Stomach (tissue), 9 donors: ENCODE measurements around the gene PRKD1. TPM values are rescaled to one million over a fixed set of nuclear protein-coding genes. Genes with fewer than 3 reads are reported as not detected.

Experiments used
- DNase-seq, 2 donors: peaks; one replicate each; pipeline versions ENCODE4 v3.0.0 to v3.0.0-alpha.2; 2013 to 2019
- H3K27ac ChIP-seq, 5 donors: fragments of 200-600 bp in 4 of 5; sonication (generic) in 4 of 5; one replicate each; pipeline ENCODE4 v1.5.1; 2013 to 2019; ENCODE audit warnings: mild to moderate bottlenecking in 1 of 5, moderate library complexity in 1 of 5
- H3K27me3 ChIP-seq, 3 donors: fragments of 200-600 bp; sonication (generic); one replicate each; pipeline ENCODE4 v1.5.1; 2017 to 2019; ENCODE audit warnings: mixed run types in 1 of 3
- H3K36me3 ChIP-seq, 4 donors: fragments of 200-600 bp; sonication (generic); 1 replicate in 3 of 4; 2 replicates in 1 of 4; pipeline ENCODE4 v1.5.1; 2016 to 2019
- H3K4me1 ChIP-seq, 4 donors: fragments of 200-600 bp; sonication (generic); one replicate each; pipeline ENCODE4 v1.5.1; 2016 to 2019
- H3K4me3 ChIP-seq, 4 donors: fragments of 200-600 bp; sonication (generic) in 3 of 4; one replicate each; pipeline ENCODE4 v1.5.1; 2016 to 2019; ENCODE audit warnings: mild to moderate bottlenecking in 1 of 4
- H3K9me3 ChIP-seq, 4 donors: fragments of 200-600 bp; sonication (generic); one replicate each; pipeline ENCODE4 v1.5.1; 2016 to 2019
- CTCF ChIP-seq, 7 experiments: fragments of 450-650 bp in 4 of 7; fragments of 200-600 bp in 3 of 7; sonication (generic) in 3 of 7; IDR thresholded peaks; one replicate each; pipeline ENCODE4 v1.5.1; 2016 to 2019; ENCODE audit warnings: antibody characterized with exemption in 7 of 7, control low read depth in 2 of 7, mild to moderate bottlenecking in 1 of 7
- EP300 ChIP-seq: sonication (generic); formaldehyde crosslinking; IDR thresholded peaks from one replicate; pipeline ENCODE4 v1.6.1; 2017; ENCODE audit warnings: antibody characterized with exemption
- POLR2A ChIP-seq, 4 donors: fragments of 450-650 bp; IDR thresholded peaks; one replicate each; pipeline ENCODE4 v1.6.1; 2016; ENCODE audit warnings: antibody characterized with exemption in 4 of 4, control low read depth in 2 of 4, mild to moderate bottlenecking in 1 of 4, moderate library complexity in 1 of 4
- POLR2AphosphoS5 ChIP-seq, 3 donors: sonication (generic); formaldehyde crosslinking; IDR thresholded peaks; one replicate each; pipeline ENCODE4 v1.6.1; 2016; ENCODE audit warnings: antibody characterized with exemption in 3 of 3
- WGBS, 5 donors: extraction: QIAGEN DNeasy Blood & Tissue Kit in 3 of 5; methylation state at CpG; one replicate each; pipeline versions ENCODE4 v1.1.5 to v1.1.7; 2013 to 2018; 5-methylcytosine and 5-hydroxymethylcytosine counted together
- intact Hi-C: fragments of 100-400 bp; cut with DNase I; formaldehyde crosslinking; loops from one replicate; pipeline ENCODE4 v1.15.1; 2023; ENCODE audit warnings: low total_unique reads
- polyA plus RNA-seq, 3 donors: library from polyadenylated mRNA; stranded (reverse); fragments of 200-250 nt; gene quantifications; one replicate each; pipeline ENCODE4 v1.2.3, GENCODE V29; 2013
- total RNA-seq, 5 donors: library from RNA; depleted of rRNA; stranded (reverse); fragments of >200 nt; gene quantifications; one replicate each; pipeline versions ENCODE4 v1.1.0 to v1.2.3, GENCODE V29; 2014 to 2016
- donor health status: healthy with polysubstance abuse.
- donor health status: Bipolar disorder and iron deficiency.
- donor health status: healthy.

The PRKD1 gene
- total and polyA plus RNA-seq, 8 donors, result 1.6 to 26.6 (median 4.9) TPM

- intact Hi-C loops, result no loop called here
- peaks cover 0 to 10% (median 6%) of the 10 kb centered on the region in 4 donors for H3K4me1 ChIP-seq
- no peak overlapping the region for H3K27ac ChIP-seq
- H3K27me3 ChIP-seq, result no peaks in the 10 kb centered on the region
- H3K4me3 ChIP-seq, result no peak overlapping the region
- WGBS, 5 donors, result 67 to 80% (median 71%) methylated on average over 3 of the region's 3 CpGs
- DNase-seq, result no peak
- no peaks in the 10 kb centered on the region for H3K36me3 ChIP-seq
- TF ChIP-seq EP300 (no peak), POLR2A (IDR thresholded peaks at IDR 0.05) (no peak), CTCF (IDR thresholded peaks at IDR 0.05) (no peak), POLR2AphosphoS5 (IDR thresholded peaks at IDR 0.05) (no peak)
- peaks cover 0 to 11% (median 3%) of the 10 kb centered on the region in 4 donors for H3K9me3 ChIP-seq
Observed at GRCh38 chr14:29911810-29912209, 15.8 kb downstream of the PRKD1 start.

- DNase-seq, result no peak
- WGBS, 5 donors, result 92 to 98% (median 97%) methylated on average over 18 to 26 of the region's 26 CpGs
- no peaks in the 10 kb centered on the region for H3K27me3 ChIP-seq
- H3K9me3 ChIP-seq, result peaks cover 0 to 11% (median 3%) of the 10 kb centered on the region in 4 donors
- peaks cover 0 to 24% (median 13%) of the 10 kb centered on the region in 4 donors for H3K4me1 ChIP-seq
- intact Hi-C loops, result no loop called here
- H3K4me3 ChIP-seq, result no peak overlapping the region
- no peak overlapping the region for H3K27ac ChIP-seq
- no peaks in the 10 kb centered on the region for H3K36me3 ChIP-seq
- TF ChIP-seq CTCF (IDR thresholded peaks at IDR 0.05) (no peak), POLR2AphosphoS5 (IDR thresholded peaks at IDR 0.05) (no peak), EP300 (no peak), POLR2A (IDR thresholded peaks at IDR 0.05) (no peak)
Observed at GRCh38 chr14:29908652-29909577, 18.7 kb downstream of the PRKD1 start.

GRCh38 chr14:29906256-29906870 lies 21.3 kb downstream of the PRKD1 start:
- H3K4me1 ChIP-seq, result peaks cover 0 to 24% (median 13%) of the 10 kb centered on the region in 4 donors
- WGBS, 5 donors, result 64 to 81% (median 73%) methylated on average over 3 of the region's 3 CpGs
- DNase-seq, result peak; percentile 33 to 37
- H3K4me3 ChIP-seq, result no peak overlapping the region
- intact Hi-C loops, result no loop called here
- H3K27ac ChIP-seq, result peak overlapping the region in 3 of 5 donors; percentile 14 to 45 (median 20)
- no peaks in the 10 kb centered on the region for H3K27me3 ChIP-seq
- peak in 1 of 3 donors; percentile 47 for TF ChIP-seq POLR2AphosphoS5 (IDR thresholded peaks at IDR 0.05)
- no peak for TF ChIP-seq POLR2A (IDR thresholded peaks at IDR 0.05)
- no peaks in the 10 kb centered on the region for H3K36me3 ChIP-seq
- peaks cover 0 to 11% (median 3%) of the 10 kb centered on the region in 4 donors for H3K9me3 ChIP-seq

- peak in 1 of 2 donors; percentile 28 for DNase-seq
- H3K27ac ChIP-seq, result no peak overlapping the region
- peaks cover 0 to 11% (median 3%) of the 10 kb centered on the region in 4 donors for H3K9me3 ChIP-seq
- intact Hi-C loops, result no loop called here
- H3K27me3 ChIP-seq, result no peaks in the 10 kb centered on the region
- peaks cover 0 to 24% (median 13%) of the 10 kb centered on the region in 4 donors for H3K4me1 ChIP-seq
- no peak overlapping the region for H3K4me3 ChIP-seq
- H3K36me3 ChIP-seq, result no peaks in the 10 kb centered on the region
- 55 to 68% (median 63%) methylated on average over 7 of the region's 7 CpGs for WGBS, 5 donors
- TF ChIP-seq CTCF (IDR thresholded peaks at IDR 0.05), result no peak
Observed at GRCh38 chr14:29905543-29905942, 22.1 kb downstream of the PRKD1 start.
